Endothelial cell of umbilical vein (primary cell): Measurements from ENCODE around the gene PANX2. TPM values are rescaled to one million over a fixed set of nuclear protein-coding genes. Genes with fewer than 3 reads are reported as not detected.

ENCODE experiments used
- BruUV-seq: library from RNA; stranded (reverse); fragments of 400-500 nt; replicated peaks from 2 replicates; lab custom pipeline; 2021; lab: Mats Ljungman, UMichigan
- CTCF ChIA-PET: fragments of 300-600, 350-600 bp; sonication (Branson Sonifier 250); formaldehyde crosslinking; loops from one replicate; lab custom pipeline; 2021; ENCODE audit warnings: antibody characterized with exemption, inconsistent platforms; lab: Charles Lee
- POLR2A ChIA-PET: fragments of 300-600, 350-600 bp; sonication (Branson Sonifier 250); formaldehyde crosslinking; loops from one replicate; lab custom pipeline; 2021; ENCODE audit warnings: antibody characterized with exemption, inconsistent platforms; lab: Charles Lee
- DNase-seq: peaks from one replicate; pipeline ENCODE4 v3.0.0-alpha.2; 2011; ENCODE audit warnings: low read depth, low spot score
- FAIRE-seq: peaks from 2 replicates; lab custom pipeline; 2011; peaks lifted over from hg19 to GRCh38; lab: Jason Lieb, UNC
- H2AFZ ChIP-seq: 2 replicates; pipeline ENCODE4 v1.6.0; 2012; ENCODE audit warnings: low read depth, low read length, control low read depth, inconsistent platforms
- H3K27ac ChIP-seq: 2 replicates; pipeline ENCODE4 v1.5.1; 2011; ENCODE audit warnings: low read depth, mild to moderate bottlenecking, control low read depth, low read length, moderate library complexity; ENCODE audit not compliant: insufficient read depth
- H3K27me3 ChIP-seq, 2 experiments: 2 replicates each; pipeline versions ENCODE4 v1.6.0 to v1.6.1; 2011; ENCODE audit warnings: low read length in 2 of 2, mixed read lengths in 1 of 2; ENCODE audit not compliant: control insufficient read depth in 2 of 2, insufficient read depth in 2 of 2
- H3K36me3 ChIP-seq, 2 experiments: 2 replicates in 1 of 2; 3 replicates in 1 of 2; pipeline ENCODE4 v1.5.1; 2011; ENCODE audit warnings: low read length in 2 of 2, mild to moderate bottlenecking in 1 of 2, moderate library complexity in 1 of 2; ENCODE audit not compliant: control insufficient read depth in 2 of 2, insufficient read depth in 2 of 2; ENCODE audit errors: extremely low read depth in 1 of 2
- H3K4me1 ChIP-seq: 3 replicates; pipeline ENCODE4 v1.5.1; 2011; ENCODE audit warnings: mild to moderate bottlenecking, low read length; ENCODE audit not compliant: control insufficient read depth, insufficient read depth; ENCODE audit errors: extremely low read depth
- H3K4me2 ChIP-seq: 2 replicates; pipeline ENCODE4 v1.6.1; 2011; ENCODE audit warnings: low read length, control low read depth, mixed read lengths; ENCODE audit not compliant: insufficient read depth
- H3K4me3 ChIP-seq, 3 experiments: fragments of 200-600 bp in 1 of 3; sonication (generic), shearing (Covaris generic) in 1 of 3; replicated peaks in 1 of 3; 2 replicates each; pipeline ENCODE4 v1.5.1; 2011 to 2016; ENCODE audit warnings: control low read depth in 3 of 3, low read length in 3 of 3, mild to moderate bottlenecking in 2 of 3, inconsistent platforms in 1 of 3, low read depth in 1 of 3, moderate library complexity in 1 of 3; ENCODE audit not compliant: insufficient read depth in 1 of 3
- H3K79me2 ChIP-seq: 2 replicates; pipeline ENCODE4 v1.6.0; 2012; ENCODE audit warnings: low read length, inconsistent platforms; ENCODE audit not compliant: control insufficient read depth, insufficient read depth
- H3K9ac ChIP-seq: replicated peaks from 2 replicates; pipeline ENCODE3; 2011; ENCODE audit warnings: low read length, control low read depth; ENCODE audit not compliant: insufficient read depth; ENCODE audit errors: extremely low read depth
- H3K9me1 ChIP-seq: replicated peaks from 3 replicates; pipeline ENCODE4 v1.6.0; 2011; ENCODE audit warnings: mild to moderate bottlenecking, low read length; ENCODE audit not compliant: control insufficient read depth, insufficient read depth; ENCODE audit errors: extremely low read depth
- H3K9me3 ChIP-seq: replicated peaks from 2 replicates; pipeline ENCODE4 v1.5.1; 2012; ENCODE audit warnings: low read length, inconsistent platforms; ENCODE audit not compliant: control insufficient read depth, insufficient read depth
- H4K20me1 ChIP-seq: replicated peaks from 2 replicates; pipeline ENCODE3; 2011; ENCODE audit warnings: mild to moderate bottlenecking, low read length; ENCODE audit not compliant: control insufficient read depth, insufficient read depth; ENCODE audit errors: extremely low read depth
- CTCF ChIP-seq, 2 donors: IDR thresholded peaks; 1 replicate in 1 of 2; 2 replicates in 1 of 2; pipeline ENCODE4 v1.5.1; 2011; ENCODE audit warnings: low read length in 2 of 2, mild to moderate bottlenecking in 2 of 2, moderate library complexity in 2 of 2, control low read depth in 1 of 2, inconsistent platforms in 1 of 2, low read depth in 1 of 2; ENCODE audit not compliant: insufficient read depth in 1 of 2; ENCODE audit errors: extremely low read depth in 1 of 2
- EZH2 ChIP-seq: IDR thresholded peaks from 2 replicates; pipeline ENCODE4 v1.6.1; 2012; ENCODE audit warnings: borderline replicate concordance, low read depth, mild to moderate bottlenecking, moderate library complexity, low read length, inconsistent platforms; ENCODE audit not compliant: severe bottlenecking
- FOS ChIP-seq: IDR thresholded peaks from 2 replicates; pipeline ENCODE4 v1.6.1; 2011; ENCODE audit warnings: mild to moderate bottlenecking, low read length, moderate library complexity, borderline replicate concordance; ENCODE audit not compliant: insufficient read depth
- GATA2 ChIP-seq: IDR thresholded peaks from 2 replicates; pipeline ENCODE4 v1.7.0; 2011; ENCODE audit warnings: low read depth, mild to moderate bottlenecking, moderate library complexity, mixed read lengths, low read length; ENCODE audit not compliant: insufficient read length, insufficient read depth
- JUN ChIP-seq: IDR thresholded peaks from 2 replicates; pipeline ENCODE4 v1.6.1; 2011; ENCODE audit warnings: borderline replicate concordance, low read depth; ENCODE audit not compliant: insufficient read length, insufficient read depth
- MAX ChIP-seq: IDR thresholded peaks from 2 replicates; pipeline ENCODE4 v1.6.1; 2011; ENCODE audit not compliant: insufficient read depth, insufficient read length
- MYC ChIP-seq: IDR thresholded peaks from one replicate; pipeline ENCODE4 v1.6.1; 2011; ENCODE audit warnings: mild to moderate bottlenecking, low read depth, low read length
- POLR2A ChIP-seq: IDR thresholded peaks from 2 replicates; pipeline ENCODE4 v1.6.1; 2012; ENCODE audit warnings: low read depth, mild to moderate bottlenecking, control low read depth, low read length
- POLR2AphosphoS5 ChIP-seq: IDR thresholded peaks from 2 replicates; pipeline ENCODE4 v1.6.1; 2012; ENCODE audit warnings: low read depth, mild to moderate bottlenecking, control low read depth, low read length, moderate library complexity; ENCODE audit not compliant: insufficient read depth
- dilution Hi-C: fragments of 300-500 bp; cut with MboI; formaldehyde crosslinking; loops from one replicate; pipeline ENCODE4 v1.15.0; 2019; ENCODE audit warnings: low sequenced_read_pairs; ENCODE audit not compliant: extremely low pct_ligation_motif_present
- intact Hi-C: fragments of 100-400 bp; cut with micrococcal nuclease; formaldehyde crosslinking; loops from one replicate; pipeline ENCODE4 v1.10.0; 2022
- polyA plus RNA-seq, 4 experiments: library from polyadenylated mRNA; depleted of rRNA in 3 of 4; stranded (reverse) in 3 of 4; unstranded in 1 of 4; fragments of >200 nt; gene quantifications; 2 replicates each; pipeline versions ENCODE4 v1.2.1 to v1.2.3, GENCODE V29; 2011 to 2012; ENCODE audit warnings: missing spikeins in 1 of 4
- total RNA-seq: library from RNA; stranded (reverse); gene quantifications from 2 replicates; pipeline ENCODE4 v1.2.3, GENCODE V29; 2021

Gene PANX2
- total and polyA plus RNA-seq, 2 donors (not counting 3 experiments of a cell fraction or from before 2014, with no cell fraction given) = 2.5 to 5.1 TPM

GRCh38 chr22:50213263-50213662, 42.7 kb downstream of the PANX2 start:
- H3K36me3 ChIP-seq = peaks cover 18 to 42% of the 10 kb centered on the region in 2 experiments
- no peaks in the 10 kb centered on the region for H3K4me1 ChIP-seq
- intact Hi-C loops (no loop called here), dilution Hi-C loops (no loop called here)
- no peaks in the 10 kb centered on the region for H3K9me1 ChIP-seq
- POLR2A ChIA-PET = no interaction called here
- H3K79me2 ChIP-seq = peaks cover 21% of the 10 kb centered on the region
- CTCF ChIA-PET = no interaction called here
- H3K9ac ChIP-seq = no peak overlapping the region
- no peak overlapping the region for H3K27ac ChIP-seq
- no peaks in the 10 kb centered on the region for H4K20me1 ChIP-seq
- no peak for TF ChIP-seq POLR2A
- no peak for TF ChIP-seq EZH2
- TF ChIP-seq MYC = no peak
- no peak for TF ChIP-seq CTCF (IDR thresholded peaks at IDR 0.05; ENCODE audit: extremely low read depth in 1 of 2, insufficient read depth in 1 of 2, low read depth in 1 of 2, low read length in 2 of 2)
- no peak for TF ChIP-seq MAX
- TF ChIP-seq GATA2 = no peak
- no peak for TF ChIP-seq POLR2AphosphoS5
- TF ChIP-seq FOS = no peak
- TF ChIP-seq JUN = no peak
- H3K27me3 ChIP-seq = no peaks in the 10 kb centered on the region
- no peaks in the 10 kb centered on the region for H3K9me3 ChIP-seq
- H3K4me2 ChIP-seq = no peak overlapping the region
- no peak overlapping the region for H3K4me3 ChIP-seq
- DNase-seq (no peak), FAIRE-seq (no peak)
- no TSS peak for BruUV-seq
- no peak overlapping the region for H2AFZ ChIP-seq
